Activated T-cell treated with anti-CD3 and anti-CD28 coated beads, Interleukin-2, amount 50 U/mL, for 4 hours (primary cell): Measurements from ENCODE around the gene YAP1. TPM values are rescaled to one million over a fixed set of nuclear protein-coding genes. Genes with fewer than 3 reads are reported as not detected.

ENCODE experiments used
- ATAC-seq, 2 donors: fragments of 200-7000 bp; cut with Tn5 transposase; one replicate each; pipeline ENCODE4 v1.10.0; 2021
- DNase-seq: peaks from one replicate; pipeline ENCODE4 v3.0.0-alpha.2; 2020
- H3K27me3 Mint-ChIP-seq: one replicate; pipeline ENCODE4 v1.8.0; 2021; ENCODE audit warnings: low read depth, mixed read lengths
- H3K36me3 Mint-ChIP-seq: one replicate; pipeline ENCODE4 v1.8.0; 2022; ENCODE audit warnings: mixed read lengths; ENCODE audit not compliant: insufficient read depth
- H3K4me1 Mint-ChIP-seq: one replicate; pipeline ENCODE4 v1.8.0; 2021; ENCODE audit warnings: low read depth, mixed read lengths
- H3K4me3 Mint-ChIP-seq: one replicate; pipeline ENCODE4 v1.8.0; 2021; ENCODE audit warnings: mild to moderate bottlenecking, moderate library complexity, mixed read lengths
- H3K9me3 Mint-ChIP-seq: one replicate; pipeline ENCODE4 v1.8.0; 2021; ENCODE audit warnings: mixed read lengths
- total RNA-seq, 3 donors: library from RNA; stranded (reverse); gene quantifications; one replicate each; pipeline ENCODE4 v1.2.1, GENCODE V29; 2021

YAP1 gene
- under 1 TPM; 0.15 to 0.45 (median 0.35) TPM for total RNA-seq

- DNase-seq (peak; percentile 58), ATAC-seq (peak; percentile 79 to 80)
- Mint-ChIP-seq H3K4me3 (peak within 1 kb of the TSS; percentile 88), H3K27me3 (peaks cover 44% of the 10 kb centered on the region), H3K4me1 (peaks cover 12% of the 10 kb centered on the region), H3K36me3 (no peaks in the 10 kb centered on the region), H3K9me3 (no peaks in the 10 kb centered on the region)
Measured at GRCh38 chr11:102109896-102110760, at the start of gene YAP1. Gene YAP1, plus strand, starts transcription at chr11:102110447. Its CDS starts 402 bp downstream, at chr11:102110849.

DNA sequence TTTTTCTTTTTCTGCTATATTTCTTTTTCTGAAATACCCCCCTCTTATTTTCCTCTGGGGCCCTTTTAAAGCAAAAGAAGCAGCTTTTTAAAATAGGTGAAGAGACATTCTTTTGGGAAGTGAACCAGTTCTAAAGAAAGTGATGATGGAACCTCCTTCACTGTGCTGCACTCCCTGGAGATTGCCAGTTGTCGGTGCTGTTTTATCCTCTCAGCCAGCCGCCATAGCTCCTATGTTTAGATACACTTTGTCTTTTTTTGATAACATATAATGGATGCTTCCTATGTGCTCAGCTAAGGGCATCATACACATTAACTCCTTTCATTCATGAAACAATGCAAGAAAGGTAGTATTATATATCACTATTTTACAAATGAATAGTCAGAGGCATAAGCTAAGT is 49.0 kb upstream of the YAP1 start:
- no peak overlapping the region for H3K4me3 Mint-ChIP-seq
- no peaks in the 10 kb centered on the region for H3K4me1 Mint-ChIP-seq
- ATAC-seq (no peak), DNase-seq (no peak)
- no peaks in the 10 kb centered on the region for H3K36me3 Mint-ChIP-seq
- H3K9me3 Mint-ChIP-seq, result no peaks in the 10 kb centered on the region
- peaks cover 8% of the 10 kb centered on the region for H3K27me3 Mint-ChIP-seq

DNA sequence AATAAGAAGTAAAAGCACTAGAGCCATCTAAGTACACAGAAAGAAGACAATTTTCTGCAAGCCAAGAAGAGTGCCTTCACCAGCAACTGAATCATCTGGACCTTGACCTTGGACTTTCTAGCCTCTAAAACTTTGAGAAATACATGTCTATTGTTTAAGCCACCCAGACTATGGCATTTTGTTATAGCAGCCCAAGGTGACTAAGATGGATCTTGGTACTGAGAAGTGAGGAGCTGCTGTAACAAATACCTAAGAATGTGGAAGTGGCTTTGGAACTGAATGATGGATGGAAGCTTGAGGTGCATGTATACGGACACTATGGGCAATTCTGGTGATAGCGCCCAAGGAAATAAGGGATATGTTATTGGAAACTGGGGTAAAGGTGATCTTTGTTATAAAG is 48.1 kb upstream of the YAP1 start:
- ATAC-seq, result no peak
- H3K4me1 Mint-ChIP-seq, result no peaks in the 10 kb centered on the region
- H3K27me3 Mint-ChIP-seq, result peaks cover 6% of the 10 kb centered on the region
- no peak overlapping the region for H3K4me3 Mint-ChIP-seq
- no peaks in the 10 kb centered on the region for H3K9me3 Mint-ChIP-seq
- H3K36me3 Mint-ChIP-seq, result no peaks in the 10 kb centered on the region
- DNase-seq, result no peak

GRCh38 chr11:102064316-102064715 is 45.9 kb upstream of the YAP1 start:
- no peak for DNase-seq
- peaks cover 4% of the 10 kb centered on the region for H3K27me3 Mint-ChIP-seq
- H3K4me3 Mint-ChIP-seq, result no peak overlapping the region
- no peaks in the 10 kb centered on the region for H3K36me3 Mint-ChIP-seq
- H3K4me1 Mint-ChIP-seq, result no peaks in the 10 kb centered on the region
- no peaks in the 10 kb centered on the region for H3K9me3 Mint-ChIP-seq
- ATAC-seq, result no peak

DNA sequence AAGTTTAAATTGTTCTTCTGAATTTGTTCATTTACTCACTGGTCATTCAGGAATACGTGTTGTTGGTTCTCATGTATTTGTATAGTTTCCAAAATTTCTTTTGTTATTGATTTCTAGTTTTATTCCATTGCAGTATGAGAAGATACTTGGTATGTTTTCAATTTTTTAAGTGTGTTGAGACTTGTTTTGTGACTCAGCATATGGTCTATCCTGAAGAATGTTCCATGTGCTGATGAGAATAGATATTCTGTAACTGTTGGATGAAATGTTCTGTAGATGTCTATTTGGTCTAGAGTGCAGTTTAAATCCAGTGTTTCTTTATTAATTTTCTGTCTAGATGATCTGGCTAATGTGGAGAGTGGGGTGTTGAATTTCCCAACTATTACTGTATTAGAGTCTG is 39.5 kb upstream of the YAP1 start:
- Mint-ChIP-seq H3K4me1 (no peaks in the 10 kb centered on the region), H3K36me3 (no peaks in the 10 kb centered on the region), H3K4me3 (no peak overlapping the region), H3K27me3 (no peaks in the 10 kb centered on the region), H3K9me3 (peaks cover 25% of the 10 kb centered on the region)
- DNase-seq (no peak), ATAC-seq (no peak)

- no peaks in the 10 kb centered on the region for H3K4me1 Mint-ChIP-seq
- peaks cover 25% of the 10 kb centered on the region for H3K9me3 Mint-ChIP-seq
- DNase-seq, result no peak
- ATAC-seq, result no peak
- no peak overlapping the region for H3K4me3 Mint-ChIP-seq
- H3K27me3 Mint-ChIP-seq, result no peaks in the 10 kb centered on the region
- no peaks in the 10 kb centered on the region for H3K36me3 Mint-ChIP-seq
Measured at GRCh38 chr11:102071497-102072472, 38.5 kb upstream of the YAP1 start.

GRCh38 chr11:102073253-102073652 is 37.0 kb upstream of the YAP1 start:
- Mint-ChIP-seq H3K36me3 (no peaks in the 10 kb centered on the region), H3K4me1 (no peaks in the 10 kb centered on the region), H3K4me3 (no peak overlapping the region), H3K9me3 (peaks cover 25% of the 10 kb centered on the region), H3K27me3 (no peaks in the 10 kb centered on the region)
- ATAC-seq (no peak), DNase-seq (no peak)

DNA sequence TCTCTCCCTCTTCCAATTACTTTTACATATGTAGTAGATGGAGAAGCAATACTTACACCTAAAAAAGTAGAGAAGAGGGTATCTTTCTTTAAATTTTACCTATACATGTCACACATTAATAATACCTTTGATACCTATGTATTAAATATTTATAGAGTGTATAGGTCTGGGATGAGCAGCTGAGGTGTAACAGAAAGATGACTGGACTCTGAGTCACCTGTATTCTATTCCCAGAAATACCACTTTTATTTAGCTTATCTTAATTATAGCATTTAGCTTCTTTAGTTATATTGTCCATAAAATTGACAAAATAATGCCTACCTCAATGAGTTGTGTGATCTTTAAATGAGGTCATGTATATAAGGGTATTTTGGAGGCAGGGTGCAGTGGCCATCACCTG is 30.6 kb upstream of the YAP1 start:
- Mint-ChIP-seq H3K36me3 (no peaks in the 10 kb centered on the region), H3K4me3 (no peak overlapping the region), H3K9me3 (no peaks in the 10 kb centered on the region), H3K27me3 (peaks cover 7% of the 10 kb centered on the region), H3K4me1 (no peaks in the 10 kb centered on the region)
- ATAC-seq (no peak), DNase-seq (no peak)

- Mint-ChIP-seq H3K4me1 (no peaks in the 10 kb centered on the region), H3K9me3 (no peaks in the 10 kb centered on the region), H3K27me3 (peaks cover 11% of the 10 kb centered on the region), H3K4me3 (no peak overlapping the region), H3K36me3 (no peaks in the 10 kb centered on the region)
- DNase-seq, result no peak
- no peak for ATAC-seq
Measured at GRCh38 chr11:102081313-102081712, 28.9 kb upstream of the YAP1 start.

DNA sequence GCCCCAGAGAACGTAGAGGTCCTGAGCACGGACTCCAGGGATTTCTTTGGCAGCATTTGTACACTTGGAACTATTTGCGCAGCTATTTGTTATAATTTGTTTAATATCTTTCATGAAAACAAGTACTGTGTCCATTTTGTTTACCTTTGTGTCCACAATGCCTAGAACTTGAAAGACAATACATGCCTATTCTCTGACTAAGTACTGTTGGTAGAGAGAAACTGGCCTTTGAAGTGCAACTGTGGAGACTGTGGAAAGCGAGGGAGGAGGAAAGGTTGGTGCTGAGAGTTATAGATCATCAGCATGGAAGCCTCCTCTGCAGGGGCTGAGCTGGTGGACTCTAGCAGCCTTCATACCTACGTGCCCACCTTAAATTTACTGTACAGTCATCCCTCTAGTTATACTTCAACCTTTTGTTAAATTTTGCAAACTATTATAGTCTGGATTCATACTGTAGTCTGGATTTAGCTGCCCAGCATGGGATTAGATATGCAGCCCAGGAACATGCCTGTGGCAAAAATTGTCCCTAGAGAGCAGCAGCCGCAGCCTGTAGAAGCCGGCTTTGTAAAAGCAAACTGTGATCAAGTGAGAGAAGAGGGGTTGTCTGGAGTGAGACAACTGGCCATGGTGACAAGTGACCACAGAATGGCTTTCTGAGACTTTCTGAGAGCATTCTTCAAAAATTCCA is 24.2 kb upstream of the YAP1 start:
- H3K4me1 Mint-ChIP-seq, result no peaks in the 10 kb centered on the region
- H3K36me3 Mint-ChIP-seq, result no peaks in the 10 kb centered on the region
- no peak for DNase-seq

GRCh38 chr11:102097186-102097585 is 13.1 kb upstream of the YAP1 start:
- ATAC-seq, result no peak
- Mint-ChIP-seq H3K4me3 (no peak overlapping the region), H3K36me3 (no peaks in the 10 kb centered on the region), H3K9me3 (no peaks in the 10 kb centered on the region), H3K27me3 (peaks cover 2% of the 10 kb centered on the region), H3K4me1 (no peaks in the 10 kb centered on the region)
- no peak for DNase-seq

More for the DNA sequence above, 24.2 kb upstream of the YAP1 start:
- Mint-ChIP-seq H3K9me3 (no peaks in the 10 kb centered on the region), H3K27me3 (peaks cover 10% of the 10 kb centered on the region), H3K4me3 (no peak overlapping the region)
- no peak for ATAC-seq

DNA sequence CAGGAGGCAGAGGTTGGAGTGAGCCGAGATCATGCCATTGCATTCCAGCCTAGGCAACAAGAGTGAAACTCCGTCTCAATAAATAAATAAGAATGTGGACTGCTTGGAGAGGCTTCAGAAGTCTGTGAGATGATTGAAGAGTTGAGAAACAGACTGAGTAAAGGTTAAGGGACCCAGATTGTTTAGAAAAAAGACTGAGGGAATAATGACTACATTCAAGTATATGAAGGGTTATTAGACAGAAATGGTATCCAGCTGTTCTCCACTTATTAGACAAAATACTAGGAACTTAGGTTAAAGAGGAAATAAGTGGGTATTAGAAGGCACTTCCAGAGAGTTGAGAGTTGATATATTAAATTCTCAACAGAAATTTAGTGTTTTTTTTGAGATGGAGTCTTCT is 10.5 kb upstream of the YAP1 start:
- no peaks in the 10 kb centered on the region for H3K36me3 Mint-ChIP-seq
- H3K4me3 Mint-ChIP-seq, result no peak overlapping the region
- peaks cover 7% of the 10 kb centered on the region for H3K27me3 Mint-ChIP-seq
- ATAC-seq (no peak), DNase-seq (no peak)
- H3K4me1 Mint-ChIP-seq, result no peaks in the 10 kb centered on the region
- no peaks in the 10 kb centered on the region for H3K9me3 Mint-ChIP-seq

DNA sequence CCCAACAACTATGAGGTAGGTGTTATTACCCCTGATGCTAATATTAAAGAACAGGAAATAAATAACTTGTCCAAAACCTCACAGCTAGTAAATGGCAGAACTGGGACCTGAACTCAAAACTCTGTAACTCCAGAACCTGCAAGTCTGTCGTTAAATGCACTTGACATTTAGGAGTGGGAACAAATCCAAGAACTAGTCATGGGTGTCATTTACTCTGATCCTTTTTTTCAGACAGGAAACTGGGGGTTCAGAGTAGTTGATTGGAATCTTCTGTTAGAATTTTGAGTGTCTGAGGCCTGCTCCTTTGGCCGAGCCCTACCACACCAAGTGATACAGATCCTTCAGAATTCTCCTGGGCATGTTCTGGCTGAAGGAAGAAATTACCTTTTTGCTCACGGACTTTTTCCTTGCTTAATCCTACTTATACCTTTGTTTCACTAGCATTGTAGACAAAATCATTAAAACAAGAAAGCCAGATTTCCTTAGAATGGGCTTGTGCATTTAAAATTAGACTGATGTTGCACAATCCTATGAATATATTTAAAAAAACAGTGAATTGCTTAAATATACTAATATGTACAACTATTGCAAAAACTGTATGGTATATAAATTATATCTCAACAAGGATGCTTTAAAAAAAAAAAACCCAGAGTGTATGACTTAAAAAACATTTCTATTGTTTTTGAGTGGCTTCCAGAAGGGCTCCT is 1.4 kb upstream of the YAP1 start:
- Mint-ChIP-seq H3K36me3 (no peaks in the 10 kb centered on the region), H3K27me3 (peaks cover 37% of the 10 kb centered on the region), H3K4me3 (peak overlapping the region; percentile 88), H3K4me1 (peaks cover 12% of the 10 kb centered on the region), H3K9me3 (no peaks in the 10 kb centered on the region)
- DNase-seq, result no peak
- no peak for ATAC-seq

DNA sequence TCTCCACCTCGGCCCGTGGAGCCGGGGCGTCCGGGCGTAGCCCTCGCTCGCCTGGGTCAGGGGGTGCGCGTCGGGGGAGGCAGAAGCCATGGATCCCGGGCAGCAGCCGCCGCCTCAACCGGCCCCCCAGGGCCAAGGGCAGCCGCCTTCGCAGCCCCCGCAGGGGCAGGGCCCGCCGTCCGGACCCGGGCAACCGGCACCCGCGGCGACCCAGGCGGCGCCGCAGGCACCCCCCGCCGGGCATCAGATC is 439 bp downstream of the YAP1 start:
- no peaks in the 10 kb centered on the region for H3K9me3 Mint-ChIP-seq
- no peaks in the 10 kb centered on the region for H3K36me3 Mint-ChIP-seq
- H3K4me1 Mint-ChIP-seq, result peaks cover 12% of the 10 kb centered on the region
- H3K27me3 Mint-ChIP-seq, result peaks cover 48% of the 10 kb centered on the region
- no peak overlapping the region for H3K4me3 Mint-ChIP-seq
- no peak for DNase-seq
- peak in 1 of 2 donors; percentile 41 for ATAC-seq
